Activated CD8-positive, alpha-beta memory T cell treated with anti-CD3 and anti-CD28 coated beads, Interleukin-2, amount 50 U/mL, for 1 hour (primary cell): ENCODE measurements around the gene SGCG.
"Not testable (repeated sequence)": the region's sequence is repeated elsewhere in the genome, so short reads cannot be mapped to it uniquely, and the experiment has no call there.

Experiments used
- DNase-seq: peaks from one replicate; pipeline ENCODE4 v3.0.0-alpha.2; 2020; ENCODE audit errors: extremely low read depth

SGCG gene

GRCh38 chr13:23205807-23206206, 25.0 kb downstream of the SGCG start:
- DNase-seq: no peak

- DNase-seq: no peak
These were observed 31.9 kb downstream of the SGCG start for GRCh38 chr13:23212671-23213070.

GRCh38 chr13:23231241-23231640, 50.5 kb downstream of the SGCG start:
- DNase-seq: no peak

- no peak for DNase-seq
These were observed 55.2 kb downstream of the SGCG start for GRCh38 chr13:23235994-23236393.

- DNase-seq: no peak
These were observed 62.3 kb downstream of the SGCG start for GRCh38 chr13:23243066-23243465.

GRCh38 chr13:23248410-23248809, 67.6 kb downstream of the SGCG start:
- DNase-seq: not testable (repeated sequence)

- DNase-seq: no peak
These were observed 73.7 kb downstream of the SGCG start for GRCh38 chr13:23254506-23254905.

- no peak for DNase-seq
These were observed 86.8 kb downstream of the SGCG start for GRCh38 chr13:23267571-23267970.

GRCh38 chr13:23268441-23268840, 87.7 kb downstream of the SGCG start:
- no peak for DNase-seq

- DNase-seq: no peak
These were observed 90.6 kb downstream of the SGCG start for GRCh38 chr13:23271331-23271730.

- DNase-seq: no peak
These were observed 92.7 kb downstream of the SGCG start for GRCh38 chr13:23273498-23273897.

- no peak for DNase-seq
These were observed 98.5 kb downstream of the SGCG start for GRCh38 chr13:23279321-23279720.

- DNase-seq: no peak
These were observed 107.8 kb downstream of the SGCG start for GRCh38 chr13:23288564-23288963.

GRCh38 chr13:23288995-23289394, 108.2 kb downstream of the SGCG start:
- no peak for DNase-seq

GRCh38 chr13:23289917-23290357, 109.2 kb downstream of the SGCG start:
- no peak for DNase-seq

GRCh38 chr13:23292586-23292985, 111.8 kb downstream of the SGCG start:
- DNase-seq: no peak

GRCh38 chr13:23314837-23315236, 134.1 kb downstream of the SGCG start:
- not testable (repeated sequence) for DNase-seq

- no peak for DNase-seq
These were observed 139.1 kb downstream of the SGCG start for GRCh38 chr13:23319883-23320224.

- no peak for DNase-seq
These were observed 140.3 kb downstream of the SGCG start for GRCh38 chr13:23320926-23321534.

GRCh38 chr13:23321535-23322241, 140.9 kb downstream of the SGCG start:
- DNase-seq: no peak

GRCh38 chr13:23322353-23323336, 141.9 kb downstream of the SGCG start:
- no peak for DNase-seq

GRCh38 chr13:23323946-23324709, 143.3 kb downstream of the SGCG start:
- no peak for DNase-seq
